Gastrocnemius medialis (tissue), 4 donors: ENCODE measurements around the gene LRP1-AS. TPM values are rescaled to one million over a fixed set of nuclear protein-coding genes. Genes with fewer than 3 reads are reported as not detected.

Source experiments
- ATAC-seq, 2 donors: fragments of 150-250 bp; one replicate each; pipeline ENCODE4 v1.9.1; 2016
- DNase-seq, 2 donors: peaks; one replicate each; pipeline ENCODE4 v3.0.0-alpha.2; 2019
- H3K27ac ChIP-seq, 4 donors: fragments of 200-600 bp; sonication (generic); 1 replicate in 1 of 4; 2 replicates in 3 of 4; pipeline ENCODE4 v1.5.1; 2016 to 2018; ENCODE audit warnings: mild to moderate bottlenecking in 2 of 4, moderate library complexity in 1 of 4
- H3K27me3 ChIP-seq, 3 donors: fragments of 200-600 bp; sonication (generic) in 2 of 3; 1 replicate in 1 of 3; 2 replicates in 2 of 3; pipeline versions ENCODE4 v1.5.1 to v1.6.0; 2016 to 2019; ENCODE audit warnings: mild to moderate bottlenecking in 1 of 3, moderate library complexity in 1 of 3
- H3K36me3 ChIP-seq, 2 donors: fragments of 200-600 bp; sonication (generic) in 1 of 2; one replicate each; pipeline ENCODE4 v1.5.1; 2017 to 2018
- H3K4me1 ChIP-seq, 2 donors: fragments of 200-600 bp; sonication (generic) in 1 of 2; one replicate each; pipeline ENCODE4 v1.5.1; 2016 to 2017; ENCODE audit warnings: mild to moderate bottlenecking in 2 of 2
- H3K4me3 ChIP-seq, 4 donors: fragments of 200-600 bp; sonication (generic) in 3 of 4; 1 replicate in 1 of 4; 2 replicates in 3 of 4; pipeline ENCODE4 v1.5.1; 2016 to 2019; ENCODE audit warnings: mild to moderate bottlenecking in 2 of 4
- H3K9me3 ChIP-seq, 3 donors: fragments of 200-600 bp; sonication (generic) in 2 of 3; 1 replicate in 1 of 3; 2 replicates in 2 of 3; pipeline ENCODE4 v1.5.1; 2016 to 2019
- CTCF ChIP-seq, 5 experiments: fragments of 450-650 bp in 3 of 5; fragments of 200-600 bp in 2 of 5; sonication (generic) in 2 of 5; IDR thresholded peaks in 4 of 5; conservative IDR thresholded peaks in 1 of 5; 1 replicate in 4 of 5; 2 replicates in 1 of 5; pipeline ENCODE4 v1.5.1; 2016 to 2019; ENCODE audit warnings: antibody characterized with exemption in 5 of 5, mild to moderate bottlenecking in 3 of 5, moderate library complexity in 3 of 5
- POLR2A ChIP-seq, 2 donors: fragments of 450-650 bp; IDR thresholded peaks; one replicate each; pipeline ENCODE4 v1.6.1; 2017; ENCODE audit warnings: antibody characterized with exemption in 2 of 2, mild to moderate bottlenecking in 2 of 2, moderate library complexity in 2 of 2
- in situ Hi-C, 4 donors: fragments of 200-750 bp; cut with MboI; loops; one replicate each; pipeline versions ENCODE4 v1.15.0 to v1.8.0; 2017; ENCODE audit warnings: low sequenced_read_pairs in 4 of 4
- intact Hi-C: fragments of 100-400 bp; cut with DNase I; formaldehyde crosslinking; loops from one replicate; pipeline ENCODE4 v1.15.1; 2023; ENCODE audit warnings: low total_unique reads
- microRNA counts, 2 donors: library from miRNA; unstranded; fragments of <30 nt; microRNA quantifications; one replicate each; lab custom pipeline; 2016
- microRNA-seq, 2 donors: library from miRNA; unstranded; fragments of <30 nt; microRNA quantifications; one replicate each; pipeline ENCODE4, GENCODE V29; 2016; ENCODE audit warnings: borderline replicate concordance in 2 of 2
- total RNA-seq, 4 donors: library from RNA; depleted of rRNA; stranded (reverse); fragments of >200 nt; gene quantifications; one replicate each; pipeline versions ENCODE4 v1.1.0 to v1.2.3, GENCODE V29; 2016

The LRP1-AS gene
- total RNA-seq, 4 donors from 2014 or later, result not detected

DNA sequence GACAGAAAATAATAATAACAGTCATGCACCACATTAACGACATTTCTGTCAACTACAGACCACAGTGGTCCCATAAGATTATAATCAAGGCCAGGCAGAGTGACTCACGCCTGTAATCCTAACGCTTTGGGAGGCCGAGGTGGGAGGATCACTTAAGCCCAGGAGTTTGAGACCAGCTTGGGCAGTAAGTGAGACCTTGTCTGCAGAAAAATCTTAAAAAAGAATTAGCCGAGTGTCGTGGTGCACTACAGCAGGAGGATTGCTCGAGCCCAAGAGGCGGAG, 49.9 kb downstream of the LRP1-AS start:
- ATAC-seq (no peak), DNase-seq (no peak)
- in situ Hi-C loops, result no loop called here
- TF ChIP-seq CTCF (IDR thresholded peaks at IDR 0.05 in 4 of 5, conservative IDR thresholded peaks at IDR 0.05 in 1 of 5), result no peak
- TF ChIP-seq POLR2A (IDR thresholded peaks at IDR 0.05), result no peak
- Histone ChIP-seq H3K36me3 (peaks cover 0 to 4% of the 10 kb centered on the region in 2 donors), H3K4me3 (no peak overlapping the region), H3K27ac (no peak overlapping the region), H3K9me3 (no peaks in the 10 kb centered on the region), H3K4me1 (peaks cover 0 to 9% of the 10 kb centered on the region in 2 donors), H3K27me3 (no peaks in the 10 kb centered on the region)
- intact Hi-C loops, result no loop called here

DNA sequence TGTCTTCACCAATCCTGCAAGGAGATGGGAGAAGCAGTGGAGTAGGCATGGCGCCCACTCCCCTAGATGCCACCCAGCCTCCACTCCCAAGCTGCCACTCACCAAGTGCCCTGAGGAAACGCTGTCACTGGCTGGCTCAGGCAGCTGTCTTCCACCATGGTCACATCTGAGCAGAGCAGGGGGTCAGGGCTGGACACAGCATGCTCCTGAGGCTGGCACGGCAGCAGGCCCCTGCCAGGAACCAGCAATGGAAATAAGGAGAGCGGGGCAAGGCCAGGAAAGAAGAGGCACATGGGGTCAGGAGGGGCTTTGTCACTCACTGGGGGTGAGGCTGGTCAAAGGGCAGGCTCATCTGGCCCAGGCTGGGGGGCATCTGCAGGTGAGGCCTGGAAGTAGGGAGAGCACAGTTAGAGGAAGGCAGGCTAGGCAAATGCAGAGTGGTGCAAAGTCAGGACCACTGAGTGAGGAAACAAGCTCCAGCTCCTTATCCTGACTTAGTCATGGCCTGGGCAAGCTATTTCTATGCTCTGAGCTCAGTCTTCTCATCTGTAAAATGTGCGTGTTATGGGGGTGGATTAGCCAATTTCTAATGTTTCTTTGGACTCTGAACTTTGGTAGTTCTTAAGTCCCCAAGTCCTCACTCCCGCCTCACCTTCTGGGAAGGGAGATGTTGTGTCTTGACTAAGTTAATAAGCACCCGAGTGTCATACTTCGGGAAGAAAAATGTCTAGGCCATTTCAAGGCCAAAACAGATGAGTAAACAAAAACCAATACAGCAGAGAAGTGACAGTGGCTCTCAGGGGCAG, 50.5 kb downstream of the LRP1-AS start:
- intact Hi-C loops (no loop called here), in situ Hi-C loops (no loop called here)
- ATAC-seq (no peak), DNase-seq (no peak)
- no peaks in the 10 kb centered on the region for H3K9me3 ChIP-seq
- TF ChIP-seq CTCF (IDR thresholded peaks at IDR 0.05 in 4 of 5, conservative IDR thresholded peaks at IDR 0.05 in 1 of 5), result no peak
- TF ChIP-seq POLR2A (IDR thresholded peaks at IDR 0.05), result no peak
- H3K4me3 ChIP-seq, result no peak overlapping the region
- no peak overlapping the region for H3K27ac ChIP-seq
- peaks cover 0 to 9% of the 10 kb centered on the region in 2 donors for H3K4me1 ChIP-seq
- H3K27me3 ChIP-seq, result no peaks in the 10 kb centered on the region
- peaks cover 0 to 4% of the 10 kb centered on the region in 2 donors for H3K36me3 ChIP-seq

DNA sequence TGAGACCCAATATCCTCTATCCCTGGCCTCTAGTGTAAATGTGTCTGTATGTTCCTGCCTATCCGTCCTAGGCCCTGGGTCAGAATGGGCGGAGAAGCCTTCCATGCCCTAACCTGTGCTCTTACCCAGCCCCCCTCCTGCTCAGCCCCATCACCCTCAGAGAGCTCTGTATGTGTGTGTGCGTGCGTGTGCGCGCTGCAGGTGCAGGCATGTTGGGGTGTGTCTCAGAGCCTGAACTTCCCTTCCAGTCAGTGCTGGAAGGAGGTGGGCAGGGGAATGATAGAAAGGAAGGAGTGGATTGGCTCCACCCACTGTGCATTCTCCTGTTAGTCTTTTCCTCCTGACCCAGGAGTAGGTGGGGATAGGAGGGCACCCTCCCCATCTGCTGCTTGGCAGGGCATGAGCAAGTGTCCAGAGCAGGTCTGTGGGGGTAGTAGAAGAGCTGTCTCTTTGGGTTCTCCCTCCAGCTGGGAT, 51.3 kb downstream of the LRP1-AS start:
- peaks cover 0 to 12% of the 10 kb centered on the region in 2 donors for H3K36me3 ChIP-seq
- H3K27me3 ChIP-seq, result no peaks in the 10 kb centered on the region
- no peak for TF ChIP-seq POLR2A (IDR thresholded peaks at IDR 0.05)
- no peak for TF ChIP-seq CTCF (IDR thresholded peaks at IDR 0.05 in 4 of 5, conservative IDR thresholded peaks at IDR 0.05 in 1 of 5)
- intact Hi-C loops (no loop called here), in situ Hi-C loops (no loop called here)
- no peak overlapping the region for H3K4me3 ChIP-seq
- H3K9me3 ChIP-seq, result no peaks in the 10 kb centered on the region
- DNase-seq (no peak), ATAC-seq (no peak)
- peaks cover 0 to 13% of the 10 kb centered on the region in 2 donors for H3K4me1 ChIP-seq
- H3K27ac ChIP-seq, result no peak overlapping the region

- H3K9me3 ChIP-seq, result no peaks in the 10 kb centered on the region
- no peak overlapping the region for H3K4me3 ChIP-seq
- in situ Hi-C loops (no loop called here), intact Hi-C loops (no loop called here)
- DNase-seq (no peak), ATAC-seq (no peak)
- peaks cover 0 to 12% of the 10 kb centered on the region in 2 donors for H3K36me3 ChIP-seq
- H3K4me1 ChIP-seq, result peaks cover 0 to 19% of the 10 kb centered on the region in 2 donors
- no peak for TF ChIP-seq POLR2A (IDR thresholded peaks at IDR 0.05)
- no peak for TF ChIP-seq CTCF (IDR thresholded peaks at IDR 0.05 in 4 of 5, conservative IDR thresholded peaks at IDR 0.05 in 1 of 5)
- no peaks in the 10 kb centered on the region for H3K27me3 ChIP-seq
- H3K27ac ChIP-seq, result no peak overlapping the region
Observed at GRCh38 chr12:57095440-57095839, 52.0 kb downstream of the LRP1-AS start.

MicroRNAs encoded within 50 kb of the gene (microRNA counts, 767-probe panel; counts per million panel counts)
- microRNA hsa-miR-1228-3p (lab: Ali Mortazavi, UCI), result 356 to 448 counts per million in 2 donors

Small RNA genes within 50 kb of the gene (microRNA-seq; reads per million reads assigned to microRNA genes)
- 0 reads per million in 2 donors for gene MIR1228

Other genes with a start within 250 kb of the LRP1-AS start
- under 1 TPM in 1 of 4 donors, not detected in 3; 0.27 TPM for gene SDR9C7, start 213.2 kb downstream of the LRP1-AS start, total RNA-seq
- 1 to 10 TPM in 1 of 4 donors, under 1 TPM in 3; 0.56 to 1.1 (median 0.67) TPM for gene RDH16, start 190.0 kb downstream of the LRP1-AS start, total RNA-seq
- gene ZBTB39, start 141.1 kb downstream of the LRP1-AS start, total RNA-seq, result 1 to 10 TPM; 2.2 to 3.8 (median 2.8) TPM
- not detected for gene TAC3, start 131.1 kb downstream of the LRP1-AS start, total RNA-seq
- 1 to 10 TPM in 1 of 4 donors, under 1 TPM in 1, not detected in 2; 0.56 to 1.2 TPM for gene MYO1A, start 97.5 kb downstream of the LRP1-AS start, total RNA-seq
- 1 to 10 TPM; 1.2 to 6.7 (median 1.9) TPM for gene NEMP1, start 68.8 kb downstream of the LRP1-AS start, total RNA-seq
- 1 to 10 TPM; 4.8 to 9.5 (median 5.5) TPM for gene NAB2, start 58.5 kb downstream of the LRP1-AS start, total RNA-seq
- 10 to 100 TPM; 12.5 to 17.4 (median 14.4) TPM for gene STAT6, start 36.3 kb downstream of the LRP1-AS start, total RNA-seq
- gene LRP1, start 19.1 kb downstream of the LRP1-AS start, total RNA-seq, result 10 to 100 TPM; 26.1 to 53.5 (median 49.8) TPM
- gene NXPH4, start 69.2 kb upstream of the LRP1-AS start, total RNA-seq, result not detected
- 100 to 1,000 TPM in 1 of 4 donors, 10 to 100 TPM in 3; 41.3 to 107 (median 46.4) TPM for gene SHMT2, start 82.1 kb upstream of the LRP1-AS start, total RNA-seq
- gene STAC3, start 103.6 kb upstream of the LRP1-AS start, total RNA-seq, result 1,000 to 10,000 TPM in 2 of 4 donors, 100 to 1,000 TPM in 2; 459 to 1,596 (median 855) TPM